Measurements from ENCODE around the gene TNFSF4.

GRCh38 chr1:173248247-173248940 lies 41.3 kb upstream of the TNFSF4 start:
- no peak for TF ChIP-seq CTCF (IDR thresholded peaks at IDR 0.05)
- no peak for TF ChIP-seq POLR2A (IDR thresholded peaks at IDR 0.05)
